ENCODE results near the gene GLT8D2. TPM values are rescaled to one million over a fixed set of nuclear protein-coding genes. Genes with fewer than 3 reads are reported as not detected.
A peak's percentile ranks its signal among the peaks of the same experiment; 100 is the strongest.

The GLT8D2 gene
- total RNA-seq, 1 experiment from 2014 or later, result 3.8 TPM

GRCh38 chr12:103969391-103969790 is 80.6 kb downstream of the GLT8D2 start:
- H3K9me3 Mint-ChIP-seq, result no peaks in the 10 kb centered on the region; a peak in 1 of 5 replicates
- no peak overlapping the region for H3K18ac ChIP-seq (ENCODE audit: insufficient read length, low read depth, low read length)
- H2BK5ac ChIP-seq (ENCODE audit: insufficient read length, low read length), result no peak overlapping the region
- H3K56ac ChIP-seq (ENCODE audit: insufficient read length, low read depth, low read length), result no peak overlapping the region
- H3K27ac ChIP-seq (ENCODE audit: insufficient read length, low read depth, low read length), result no peak overlapping the region
- H2BK15ac ChIP-seq (ENCODE audit: low read depth, low read length), result no peak overlapping the region
- H3K4ac ChIP-seq (ENCODE audit: low read depth, low read length), result no peak overlapping the region
- H3K79me2 ChIP-seq (ENCODE audit: insufficient read depth, low read length), result peaks cover 58% of the 10 kb centered on the region; the same call in 1 of the 2 replicates
- no peak overlapping the region for H3T11ph ChIP-seq (ENCODE audit: low read length)
- H3K79me1 ChIP-seq (ENCODE audit: insufficient read depth, low read depth, low read length, poor library complexity, severe bottlenecking), result peaks cover 6% of the 10 kb centered on the region
- H4K8ac ChIP-seq (replicated peaks; ENCODE audit: insufficient read length, low read depth, low read length), result no peak overlapping the region
- H3K4me1 ChIP-seq (ENCODE audit: insufficient read depth, low read length), result no peaks in the 10 kb centered on the region
- no peak overlapping the region for H2AK5ac ChIP-seq (ENCODE audit: insufficient read length, low read length)
- H3K4me2 ChIP-seq (ENCODE audit: insufficient read depth, insufficient read length, low read length), result no peak overlapping the region
- H3K9ac ChIP-seq (ENCODE audit: extremely low read depth, insufficient read length, low read length), result peak overlapping the region; percentile 15
- DNase-seq, result no peak
- no peak overlapping the region for H2AFZ ChIP-seq (ENCODE audit: low read length)
- no peak overlapping the region for H3K23ac ChIP-seq (ENCODE audit: insufficient read length, low read depth, low read length)
- no peaks in the 10 kb centered on the region for H3K27me3 ChIP-seq (ENCODE audit: insufficient read depth, low read length)
- peaks cover 11 to 32% (median 25%) of the 10 kb centered on the region in 3 experiments; a peak in 6 of 7 replicates for H3K36me3 Mint-ChIP-seq (ENCODE audit: insufficient read depth in 1 of 3, low read depth in 3 of 3)
- no CpG with 5 or more reads among the region's 2 CpGs for WGBS (ENCODE audit: extremely low coverage, insufficient read length, low lambda C conversion rate)
- 0 out of 7 replicates have a peak overlapping the region, but pooled peaks of 1 of the 3 experiments have one; percentile 9 for H3K27ac Mint-ChIP-seq
- no peak overlapping the region for H2BK12ac ChIP-seq (ENCODE audit: insufficient read length, low read depth, low read length)
- no peak overlapping the region for H4K91ac ChIP-seq (ENCODE audit: insufficient read length, low read depth, low read length)
- no peaks in the 10 kb centered on the region for H4K20me1 ChIP-seq (ENCODE audit: control insufficient read depth, insufficient read depth, insufficient read length)
- H3K4me1 Mint-ChIP-seq, result peaks cover 24 to 38% of the 10 kb centered on the region in 2 experiments
- no peak overlapping the region for H2BK20ac ChIP-seq (ENCODE audit: low read depth, low read length, poor library complexity, severe bottlenecking)
- no peaks in the 10 kb centered on the region for H3K9me3 ChIP-seq (ENCODE audit: control insufficient read depth, low read depth, low read length)
- no peak overlapping the region for H2BK120ac ChIP-seq (ENCODE audit: low read depth, low read length, poor library complexity, severe bottlenecking)
- H3K4me3 Mint-ChIP-seq, result no peak overlapping the region
- TF ChIP-seq CTCF (conservative IDR thresholded peaks at IDR 0.05), result no peak
- H3K14ac ChIP-seq (ENCODE audit: insufficient read depth, low read length), result no peak overlapping the region
- peaks cover 9% of the 10 kb centered on the region for H3K23me2 ChIP-seq (ENCODE audit: insufficient read length, low read depth, low read length, poor library complexity, severe bottlenecking)
- no peak overlapping the region for H4K5ac ChIP-seq (ENCODE audit: insufficient read length, low read depth, low read length)
- no peaks in the 10 kb centered on the region for H3K27me3 Mint-ChIP-seq (ENCODE audit: low read depth)

Measured in H9 (cell line).